Stimulated activated naive CD8-positive, alpha-beta T cell treated with anti-CD3 and anti-CD28 coated beads, Interleukin-15, Interleukin-2, amounts not matched to agents 100 ng/mL and 50 ng/mL, for 24 hours (primary cell): ENCODE results near the gene KRTAP10-5.
"Not testable (repeated sequence)": the region's sequence is repeated elsewhere in the genome, so short reads cannot be mapped to it uniquely, and the experiment has no call there.

Experiments
- H3K27ac Mint-ChIP-seq: one replicate; pipeline ENCODE4 v1.8.0; 2021; ENCODE audit warnings: mild to moderate bottlenecking, mixed read lengths
- H3K27me3 Mint-ChIP-seq: one replicate; pipeline ENCODE4 v1.8.0; 2021; ENCODE audit warnings: mixed read lengths
- H3K36me3 Mint-ChIP-seq: one replicate; pipeline ENCODE4 v1.8.0; 2021; ENCODE audit warnings: low read depth, mixed read lengths
- H3K4me1 Mint-ChIP-seq: one replicate; pipeline ENCODE4 v1.8.0; 2021; ENCODE audit warnings: low read depth, mixed read lengths
- H3K4me3 Mint-ChIP-seq: one replicate; pipeline ENCODE4 v1.8.0; 2021; ENCODE audit warnings: mild to moderate bottlenecking, mixed read lengths
- H3K9me3 Mint-ChIP-seq: one replicate; pipeline ENCODE4 v1.8.0; 2021; ENCODE audit warnings: mixed read lengths

Gene KRTAP10-5

GRCh38 chr21:44556879-44557278 is 23.5 kb downstream of the KRTAP10-5 start:
- Mint-ChIP-seq H3K4me1 (no peaks in the 10 kb centered on the region), H3K9me3 (peaks cover 16% of the 10 kb centered on the region), H3K27ac (no peak overlapping the region), H3K27me3 (no peaks in the 10 kb centered on the region), H3K4me3 (no peak overlapping the region), H3K36me3 (no peaks in the 10 kb centered on the region)

DNA sequence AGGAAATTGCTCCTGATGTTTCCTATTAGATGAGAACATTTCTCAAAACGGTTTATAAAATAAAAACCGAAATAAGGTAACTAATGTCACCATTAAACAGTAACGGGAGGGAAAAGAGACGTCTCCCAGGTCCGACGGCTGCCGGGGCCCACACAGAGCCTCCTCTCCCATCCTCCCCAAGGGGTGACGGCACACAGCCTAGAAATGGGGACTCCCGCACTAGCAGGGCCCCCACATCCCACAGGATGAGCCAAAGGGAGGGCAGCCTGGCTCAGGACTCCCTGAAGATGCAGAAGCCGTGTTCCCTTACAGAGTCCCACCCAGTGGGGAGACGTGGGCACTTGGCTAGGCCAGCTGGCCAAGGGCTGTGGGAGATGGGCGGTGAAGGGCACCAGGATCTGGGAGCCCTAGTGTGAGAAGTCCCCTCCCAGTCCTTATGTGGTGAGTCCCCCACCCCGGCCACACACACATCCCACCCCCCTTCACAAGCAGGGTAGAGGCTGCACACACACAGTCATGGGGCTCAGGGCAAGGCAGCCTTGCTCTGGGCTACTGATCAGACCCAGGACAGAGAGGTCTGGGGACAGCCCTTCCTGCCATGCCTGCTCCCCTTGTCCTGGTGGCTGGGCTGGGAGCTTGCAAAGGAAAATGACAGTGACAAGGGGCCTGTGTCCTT is 25.1 kb downstream of the KRTAP10-5 start:
- Mint-ChIP-seq H3K36me3 (peaks cover 4% of the 10 kb centered on the region), H3K9me3 (peaks cover 10% of the 10 kb centered on the region), H3K4me3 (no peak overlapping the region), H3K4me1 (no peaks in the 10 kb centered on the region), H3K27ac (no peak overlapping the region), H3K27me3 (no peaks in the 10 kb centered on the region)

- Mint-ChIP-seq H3K36me3 (peaks cover 5% of the 10 kb centered on the region), H3K4me1 (peaks cover 13% of the 10 kb centered on the region), H3K27me3 (no peaks in the 10 kb centered on the region), H3K4me3 (no peak overlapping the region), H3K27ac (no peak overlapping the region), H3K9me3 (peaks cover 11% of the 10 kb centered on the region)
Observed at GRCh38 chr21:44552681-44553080, 27.7 kb downstream of the KRTAP10-5 start.

DNA sequence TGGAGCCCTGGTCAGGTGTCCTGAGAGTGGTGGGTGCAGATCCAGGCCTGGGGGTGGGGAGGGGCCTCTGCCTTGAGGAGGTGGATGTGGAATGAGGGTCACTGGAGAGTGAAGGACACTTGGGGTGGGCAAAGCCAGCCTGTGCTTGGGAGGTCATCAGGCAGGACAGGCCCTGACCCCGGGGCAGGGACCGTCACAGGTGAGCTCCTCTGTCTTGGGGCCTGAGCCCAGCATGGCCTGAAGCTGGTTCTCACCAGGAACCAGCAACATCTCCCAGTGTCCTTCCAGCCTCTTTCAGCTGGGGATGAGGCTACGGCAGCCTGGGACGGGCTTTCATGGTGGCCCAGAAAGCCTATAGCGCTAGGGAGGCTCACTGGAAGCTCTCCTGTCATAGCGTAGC is 28.3 kb downstream of the KRTAP10-5 start:
- H3K27me3 Mint-ChIP-seq = no peaks in the 10 kb centered on the region
- peaks cover 19% of the 10 kb centered on the region for H3K4me1 Mint-ChIP-seq
- peaks cover 11% of the 10 kb centered on the region for H3K36me3 Mint-ChIP-seq
- H3K27ac Mint-ChIP-seq = no peak overlapping the region
- no peak overlapping the region for H3K4me3 Mint-ChIP-seq
- H3K9me3 Mint-ChIP-seq = peaks cover 16% of the 10 kb centered on the region

DNA sequence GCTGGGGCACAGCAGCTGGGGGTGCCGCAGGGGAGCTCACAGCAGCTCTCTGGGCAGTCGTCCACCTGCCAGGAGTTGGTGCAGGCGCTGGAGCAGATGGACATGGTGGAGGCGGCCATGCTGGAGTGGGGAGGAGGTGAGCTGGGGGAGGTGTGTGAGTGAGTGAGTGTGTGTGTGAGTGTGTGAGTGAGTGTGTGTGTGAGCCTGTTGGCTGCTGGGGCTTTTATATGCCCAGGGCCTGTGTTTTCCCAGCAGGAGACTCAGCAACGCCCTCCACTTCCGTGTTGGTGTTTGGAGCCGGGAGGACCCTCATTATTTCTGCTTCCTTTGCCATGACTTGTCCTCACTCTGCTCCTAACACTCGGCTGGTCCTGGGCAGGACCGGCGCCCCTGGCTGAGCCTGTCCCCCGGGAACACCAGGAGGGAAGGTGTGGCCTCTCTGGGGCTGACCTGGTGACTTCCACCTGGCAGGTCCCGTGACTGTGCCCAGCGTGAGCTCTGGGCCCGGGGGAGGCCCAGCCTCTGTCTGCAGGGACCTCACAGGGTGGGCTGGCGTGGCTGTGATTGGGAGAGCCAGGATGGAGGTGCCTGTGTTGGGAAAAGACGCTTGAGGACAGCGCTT is 29.0 kb downstream of the KRTAP10-5 start, which contains the start of gene KRTAP10-2:
Gene KRTAP10-2 (minus strand): TSS at position 166 of the 622 bp plus-strand sequence. CDS start 47 bp downstream, at position 119.
- Mint-ChIP-seq H3K27ac (no peak within 1 kb of the TSS), H3K9me3 (peaks cover 23% of the 10 kb centered on the region), H3K27me3 (no peaks in the 10 kb centered on the region), H3K36me3 (peaks cover 17% of the 10 kb centered on the region), H3K4me1 (peaks cover 22% of the 10 kb centered on the region), H3K4me3 (no peak within 1 kb of the TSS)

- Mint-ChIP-seq H3K36me3 (peaks cover 18% of the 10 kb centered on the region), H3K27me3 (no peaks in the 10 kb centered on the region), H3K4me3 (no peak overlapping the region), H3K4me1 (peaks cover 22% of the 10 kb centered on the region), H3K9me3 (peaks cover 24% of the 10 kb centered on the region), H3K27ac (no peak overlapping the region)
Observed at GRCh38 chr21:44550807-44551206, 29.6 kb downstream of the KRTAP10-5 start.

DNA sequence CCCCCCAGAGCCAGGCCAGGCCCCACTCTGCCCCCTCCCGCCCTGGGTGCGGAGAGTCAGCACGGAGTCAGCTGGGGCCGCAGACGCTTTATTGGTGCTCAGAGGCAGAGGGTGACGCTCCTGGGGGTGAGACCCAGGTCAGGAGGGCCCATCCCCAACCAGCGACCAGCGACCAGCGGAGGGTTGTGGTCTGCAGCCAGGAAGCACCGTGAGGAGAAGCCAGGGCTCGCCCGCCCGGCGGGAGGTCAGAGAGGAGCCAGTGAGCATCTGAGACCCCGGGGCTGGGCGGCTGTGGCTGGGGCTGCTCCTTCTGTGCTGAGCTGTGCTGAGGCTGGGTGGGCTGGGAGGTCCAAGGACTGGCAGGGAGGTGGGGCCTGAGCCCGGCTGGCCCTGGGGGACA is 30.1 kb downstream of the KRTAP10-5 start:
- Mint-ChIP-seq H3K36me3 (peaks cover 22% of the 10 kb centered on the region), H3K4me1 (peaks cover 22% of the 10 kb centered on the region), H3K9me3 (peaks cover 29% of the 10 kb centered on the region)
- not testable (repeated sequence) for H3K27me3 Mint-ChIP-seq, H3K4me3 Mint-ChIP-seq, H3K27ac Mint-ChIP-seq

DNA sequence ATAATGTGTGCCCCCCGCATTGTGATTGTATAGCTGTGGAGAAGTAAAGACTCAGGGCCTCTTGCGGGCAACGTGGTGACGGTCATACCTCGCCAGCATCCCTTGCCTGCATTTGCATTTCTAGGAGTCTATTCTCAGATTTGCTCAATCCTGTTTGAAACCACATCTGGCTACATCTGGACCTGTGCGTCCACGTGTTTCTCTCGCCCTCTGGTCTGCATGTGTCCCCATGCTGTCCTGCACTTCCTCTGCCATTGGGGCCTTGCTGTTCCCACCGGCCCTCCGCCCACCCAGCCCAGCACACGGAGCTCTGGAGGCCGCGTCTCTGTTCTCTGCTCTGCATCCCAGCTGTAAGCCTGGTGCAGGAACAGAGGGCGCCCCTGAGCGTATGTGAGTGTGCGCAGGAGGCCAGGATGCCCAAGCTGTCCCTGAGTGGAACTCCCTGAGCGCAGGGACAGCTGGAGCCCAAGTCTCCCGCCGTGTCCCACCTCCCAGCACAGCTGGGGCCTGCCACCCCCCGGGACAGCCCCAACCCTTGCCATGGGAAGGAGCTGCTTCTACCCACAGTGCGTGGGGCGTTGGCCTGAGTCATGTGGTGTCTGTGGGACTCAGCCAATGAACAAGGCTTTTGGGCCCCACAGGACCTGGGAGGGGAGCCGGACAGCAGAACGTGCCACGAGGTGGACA is 30.7 kb downstream of the KRTAP10-5 start:
- H3K27ac Mint-ChIP-seq = no peak overlapping the region
- peaks cover 30% of the 10 kb centered on the region for H3K9me3 Mint-ChIP-seq
- peaks cover 22% of the 10 kb centered on the region for H3K4me1 Mint-ChIP-seq
- no peak overlapping the region for H3K4me3 Mint-ChIP-seq
- H3K36me3 Mint-ChIP-seq = peaks cover 22% of the 10 kb centered on the region
- no peaks in the 10 kb centered on the region for H3K27me3 Mint-ChIP-seq

DNA sequence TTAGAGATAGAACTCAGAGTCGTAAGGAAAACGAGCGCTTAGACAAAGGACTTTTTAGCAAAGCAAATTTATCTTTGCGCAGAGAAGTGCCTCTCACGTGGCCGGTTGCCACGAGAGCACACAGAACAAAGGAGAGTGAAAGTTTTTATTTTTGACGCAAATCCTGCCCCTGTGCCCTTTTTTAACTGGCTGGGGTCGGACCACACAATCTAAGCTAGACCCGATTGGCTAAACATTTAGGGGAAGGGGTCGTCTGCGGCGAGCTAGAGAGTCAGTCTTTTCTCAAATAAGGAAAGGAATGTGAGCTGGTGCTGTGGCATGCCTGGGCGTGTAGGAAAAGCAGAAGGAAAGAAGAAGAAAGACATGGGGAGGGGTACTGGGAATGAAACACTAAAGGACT is 31.5 kb downstream of the KRTAP10-5 start:
- Mint-ChIP-seq H3K4me3 (no peak overlapping the region), H3K36me3 (peaks cover 22% of the 10 kb centered on the region), H3K27ac (no peak overlapping the region), H3K4me1 (peaks cover 22% of the 10 kb centered on the region), H3K27me3 (no peaks in the 10 kb centered on the region), H3K9me3 (peaks cover 30% of the 10 kb centered on the region)

- Mint-ChIP-seq H3K9me3 (peaks cover 27% of the 10 kb centered on the region), H3K4me3 (peak overlapping the region; percentile 69), H3K4me1 (peaks cover 22% of the 10 kb centered on the region), H3K36me3 (peaks cover 22% of the 10 kb centered on the region), H3K27me3 (no peaks in the 10 kb centered on the region), H3K27ac (peak overlapping the region; percentile 66)
Observed at GRCh38 chr21:44548381-44548780, 32.0 kb downstream of the KRTAP10-5 start.

- Mint-ChIP-seq H3K9me3 (peaks cover 21% of the 10 kb centered on the region), H3K4me3 (peak overlapping the region; percentile 69), H3K27me3 (no peaks in the 10 kb centered on the region), H3K36me3 (peaks cover 22% of the 10 kb centered on the region), H3K4me1 (peaks cover 22% of the 10 kb centered on the region), H3K27ac (peak overlapping the region; percentile 88)
Observed at GRCh38 chr21:44547656-44548331, 32.6 kb downstream of the KRTAP10-5 start.

- H3K4me1 Mint-ChIP-seq = peaks cover 22% of the 10 kb centered on the region
- no peaks in the 10 kb centered on the region for H3K27me3 Mint-ChIP-seq
- H3K27ac Mint-ChIP-seq = no peak overlapping the region
Observed at GRCh38 chr21:44544566-44544965, 35.8 kb downstream of the KRTAP10-5 start.

DNA sequence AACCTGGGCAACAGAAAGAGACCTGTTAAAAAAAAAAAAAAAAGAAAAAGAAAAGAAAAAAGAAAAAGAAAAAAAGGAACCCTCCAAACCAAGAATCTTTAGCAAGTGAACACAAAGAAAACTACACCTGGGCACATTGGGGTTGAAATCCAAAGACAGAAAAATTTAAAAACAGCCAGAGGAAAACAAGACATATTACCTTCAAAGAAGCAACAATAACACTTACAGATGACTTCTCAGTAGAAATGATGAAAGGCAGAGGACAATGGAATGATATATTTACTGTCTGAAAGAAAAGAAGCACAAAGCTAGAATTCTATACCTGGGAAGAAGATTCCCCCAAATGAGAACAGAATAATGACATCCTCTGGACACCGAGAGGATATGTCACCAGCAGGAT is 37.7 kb downstream of the KRTAP10-5 start:
- H3K27ac Mint-ChIP-seq = no peak overlapping the region
- H3K9me3 Mint-ChIP-seq = peaks cover 19% of the 10 kb centered on the region
- H3K36me3 Mint-ChIP-seq = peaks cover 18% of the 10 kb centered on the region
- H3K27me3 Mint-ChIP-seq = no peaks in the 10 kb centered on the region
- H3K4me3 Mint-ChIP-seq = no peak overlapping the region
- H3K4me1 Mint-ChIP-seq = peaks cover 9% of the 10 kb centered on the region

More at GRCh38 chr21:44544566-44544965, 35.8 kb downstream of the KRTAP10-5 start:
- Mint-ChIP-seq H3K4me3 (no peak overlapping the region), H3K36me3 (peaks cover 19% of the 10 kb centered on the region), H3K9me3 (peaks cover 21% of the 10 kb centered on the region)

DNA sequence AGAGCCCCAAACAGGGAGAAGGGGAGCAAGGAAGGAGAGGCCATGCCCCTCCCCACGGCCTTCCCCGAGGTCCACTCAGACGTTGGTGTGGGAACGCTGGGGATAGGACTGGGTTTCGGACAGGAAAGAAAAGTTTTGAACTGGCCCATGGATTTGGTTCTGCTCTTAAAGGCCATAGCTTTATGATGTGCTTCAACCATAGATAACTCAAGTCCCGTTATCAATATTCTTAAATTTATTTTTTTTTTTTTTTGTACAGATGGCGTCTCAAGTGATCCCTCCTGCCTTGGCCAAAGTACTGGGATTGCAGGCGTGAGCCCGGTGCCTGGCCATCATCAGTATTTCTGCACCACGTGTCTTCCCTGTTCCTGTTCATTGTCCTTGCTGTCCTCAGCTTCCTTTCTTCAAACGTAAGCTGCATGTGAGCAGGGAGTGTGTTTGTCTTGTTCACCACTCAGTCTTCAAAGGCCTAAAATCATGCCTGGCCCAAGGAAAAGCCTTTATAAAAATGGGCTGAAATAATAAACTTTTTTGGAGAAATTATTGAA is 39.6 kb downstream of the KRTAP10-5 start:
- no peaks in the 10 kb centered on the region for H3K27me3 Mint-ChIP-seq
- no peak overlapping the region for H3K4me3 Mint-ChIP-seq
- H3K4me1 Mint-ChIP-seq = no peaks in the 10 kb centered on the region
- H3K36me3 Mint-ChIP-seq = peaks cover 5% of the 10 kb centered on the region
- peaks cover 6% of the 10 kb centered on the region for H3K9me3 Mint-ChIP-seq
- no peak overlapping the region for H3K27ac Mint-ChIP-seq
